Muscle layer of duodenum (tissue), 2 donors: Measurements from ENCODE around the gene ZNF521.

Experiments
- H3K27ac ChIP-seq: one replicate; pipeline ENCODE4 v1.7.0; 2013; ENCODE audit warnings: mild to moderate bottlenecking, low read length
- H3K27me3 ChIP-seq: one replicate; pipeline ENCODE4 v1.7.0; 2013; ENCODE audit warnings: low read depth, mild to moderate bottlenecking, control low read depth, low read length
- H3K36me3 ChIP-seq, 2 donors: one replicate each; pipeline ENCODE4 v1.7.0; 2013; ENCODE audit warnings: low read length in 2 of 2, control low read depth in 1 of 2, mild to moderate bottlenecking in 1 of 2; ENCODE audit not compliant: insufficient read depth in 2 of 2, control insufficient read depth in 1 of 2
- H3K4me1 ChIP-seq, 2 donors: one replicate each; pipeline ENCODE4 v1.7.0; 2013; ENCODE audit warnings: low read length in 2 of 2, mild to moderate bottlenecking in 2 of 2, control low read depth in 1 of 2, moderate library complexity in 1 of 2; ENCODE audit not compliant: insufficient read depth in 2 of 2, control insufficient read depth in 1 of 2
- H3K4me3 ChIP-seq, 2 donors: one replicate each; pipeline ENCODE4 v1.7.0; 2013; ENCODE audit warnings: low read length in 2 of 2, low read depth in 1 of 2, mild to moderate bottlenecking in 1 of 2
- H3K9me3 ChIP-seq, 2 donors: one replicate each; pipeline ENCODE4 v1.7.0; 2013; ENCODE audit warnings: low read length in 2 of 2, control low read depth in 1 of 2, mild to moderate bottlenecking in 1 of 2; ENCODE audit not compliant: control insufficient read depth in 1 of 2
- donor health status: healthy.

Gene ZNF521

DNA sequence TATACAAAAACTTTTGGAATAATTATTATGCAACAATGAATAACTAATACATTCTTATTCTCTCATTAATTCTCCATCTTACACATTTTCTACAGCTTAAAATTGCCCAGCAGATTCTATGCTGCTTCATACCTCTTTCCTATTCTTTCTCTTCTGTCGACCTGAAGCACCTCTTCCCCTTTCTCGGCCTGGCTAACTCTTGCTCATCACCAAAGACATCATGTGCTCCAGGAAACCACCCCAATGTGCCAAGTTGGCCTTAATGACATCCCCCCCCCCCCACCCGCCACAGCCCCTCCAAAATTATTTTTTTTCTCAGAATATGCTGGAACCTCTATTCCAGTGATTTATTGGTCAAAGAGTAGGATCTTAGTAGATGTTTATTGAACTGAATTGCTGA lies 43.6 kb downstream of the ZNF521 start:
- Histone ChIP-seq H3K4me3 (no peak overlapping the region), H3K9me3 (no peaks in the 10 kb centered on the region), H3K27me3 (no peaks in the 10 kb centered on the region), H3K27ac (no peak overlapping the region), H3K4me1 (peaks cover 0 to 6% of the 10 kb centered on the region in 2 donors), H3K36me3 (no peaks in the 10 kb centered on the region)

DNA sequence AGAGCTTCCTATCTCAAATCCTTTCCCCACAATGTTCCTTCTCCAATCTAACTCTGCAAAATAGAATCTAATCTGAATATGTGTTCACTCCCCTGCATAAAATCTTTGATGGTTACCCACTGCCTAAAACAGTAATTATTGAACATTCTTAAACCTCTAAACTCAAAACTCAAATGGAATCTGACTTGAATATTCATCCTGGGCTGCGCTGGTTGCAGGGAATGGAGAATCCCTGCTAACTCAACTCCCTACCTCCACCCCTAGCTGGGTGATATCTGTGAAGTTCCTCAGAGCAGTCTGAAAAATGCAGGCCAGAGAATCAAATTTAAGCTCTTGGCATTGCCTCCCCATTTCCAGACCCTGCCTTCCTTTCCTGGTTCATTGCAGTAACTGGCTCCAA lies 44.8 kb downstream of the ZNF521 start:
- H3K4me3 ChIP-seq: no peak overlapping the region
- no peaks in the 10 kb centered on the region for H3K27me3 ChIP-seq
- H3K4me1 ChIP-seq: peaks cover 0 to 6% of the 10 kb centered on the region in 2 donors
- no peaks in the 10 kb centered on the region for H3K9me3 ChIP-seq
- H3K27ac ChIP-seq: no peak overlapping the region
- no peaks in the 10 kb centered on the region for H3K36me3 ChIP-seq

GRCh38 chr18:25306671-25307070 lies 45.3 kb downstream of the ZNF521 start:
- H3K4me3 ChIP-seq: no peak overlapping the region
- H3K36me3 ChIP-seq: no peaks in the 10 kb centered on the region
- H3K4me1 ChIP-seq: peaks cover 0 to 6% of the 10 kb centered on the region in 2 donors
- no peaks in the 10 kb centered on the region for H3K27me3 ChIP-seq
- no peaks in the 10 kb centered on the region for H3K9me3 ChIP-seq
- H3K27ac ChIP-seq: no peak overlapping the region

DNA sequence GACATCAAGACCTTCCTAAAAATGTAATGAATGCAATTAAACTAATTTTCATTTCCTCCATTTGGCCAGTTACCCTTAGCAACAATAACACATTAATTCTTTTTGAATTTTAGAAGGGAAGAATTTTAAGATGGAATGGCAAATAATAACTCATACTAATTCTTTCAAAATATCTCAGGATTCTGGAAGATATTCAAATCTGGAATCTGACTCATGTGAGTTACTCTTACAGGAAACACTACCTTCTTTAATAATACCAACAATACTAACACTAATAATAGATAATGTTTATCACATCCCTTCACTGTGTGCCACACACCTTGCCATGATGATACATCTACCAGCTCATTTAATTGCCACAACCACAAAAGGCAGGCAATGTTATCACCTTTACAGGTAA lies 46.4 kb downstream of the ZNF521 start:
- Histone ChIP-seq H3K36me3 (no peaks in the 10 kb centered on the region), H3K9me3 (no peaks in the 10 kb centered on the region), H3K4me3 (no peak overlapping the region)

DNA sequence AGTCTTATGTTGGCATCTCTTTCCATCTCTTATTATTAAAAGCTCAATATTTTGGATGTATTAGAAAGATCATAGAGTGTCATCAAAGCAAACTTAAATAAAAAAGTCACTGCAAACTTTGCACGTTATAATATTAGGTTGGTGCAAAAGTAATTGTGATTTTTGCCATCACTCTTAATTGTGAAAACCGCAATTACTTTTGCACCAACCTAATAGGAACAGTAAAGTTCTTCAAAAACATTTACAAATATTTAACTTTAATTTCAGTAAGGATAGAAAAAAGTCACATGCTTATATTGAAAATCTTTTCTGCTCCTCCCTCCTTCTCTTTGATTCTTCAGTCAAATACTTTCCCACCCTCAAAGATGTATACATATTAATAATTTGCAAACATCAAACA lies 51.5 kb downstream of the ZNF521 start:
- no peak overlapping the region for H3K4me3 ChIP-seq
- H3K27me3 ChIP-seq: no peaks in the 10 kb centered on the region
- no peak overlapping the region for H3K27ac ChIP-seq
- H3K9me3 ChIP-seq: no peaks in the 10 kb centered on the region
- peaks cover 0 to 6% of the 10 kb centered on the region in 2 donors for H3K4me1 ChIP-seq
- no peaks in the 10 kb centered on the region for H3K36me3 ChIP-seq

More for the DNA sequence above, 46.4 kb downstream of the ZNF521 start:
- Histone ChIP-seq H3K27me3 (no peaks in the 10 kb centered on the region), H3K4me1 (peaks cover 0 to 3% of the 10 kb centered on the region in 2 donors), H3K27ac (no peak overlapping the region)

- Histone ChIP-seq H3K27me3 (no peaks in the 10 kb centered on the region), H3K4me1 (peaks cover 0 to 6% of the 10 kb centered on the region in 2 donors), H3K9me3 (no peaks in the 10 kb centered on the region), H3K4me3 (no peak overlapping the region), H3K36me3 (no peaks in the 10 kb centered on the region), H3K27ac (peak overlapping the region; percentile 13)
Measured at GRCh38 chr18:25299426-25300300, 52.3 kb downstream of the ZNF521 start.

DNA sequence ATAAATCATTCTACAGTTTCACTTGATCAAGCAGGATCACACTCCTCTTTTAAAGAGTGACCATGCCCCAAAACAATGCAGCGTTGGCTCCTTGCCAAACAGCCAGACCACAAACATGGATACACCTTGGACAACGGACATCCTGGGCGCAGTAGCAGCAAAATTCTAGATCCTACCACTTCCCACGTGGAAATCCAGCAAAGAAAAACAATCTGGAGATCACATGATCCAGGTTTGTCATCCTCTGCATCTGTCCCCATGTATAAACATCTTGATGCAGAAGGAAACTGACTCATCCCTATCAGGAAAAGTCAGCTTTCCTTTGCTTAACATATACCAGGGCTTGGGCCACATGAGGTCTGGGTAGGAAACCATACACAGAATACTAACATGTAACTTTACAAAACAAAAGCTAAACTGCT lies 53.1 kb downstream of the ZNF521 start:
- H3K36me3 ChIP-seq: no peaks in the 10 kb centered on the region
- no peaks in the 10 kb centered on the region for H3K9me3 ChIP-seq
- H3K27me3 ChIP-seq: no peaks in the 10 kb centered on the region
- H3K4me1 ChIP-seq: peaks cover 0 to 6% of the 10 kb centered on the region in 2 donors
- H3K4me3 ChIP-seq: no peak overlapping the region
- peak overlapping the region; percentile 13 for H3K27ac ChIP-seq

DNA sequence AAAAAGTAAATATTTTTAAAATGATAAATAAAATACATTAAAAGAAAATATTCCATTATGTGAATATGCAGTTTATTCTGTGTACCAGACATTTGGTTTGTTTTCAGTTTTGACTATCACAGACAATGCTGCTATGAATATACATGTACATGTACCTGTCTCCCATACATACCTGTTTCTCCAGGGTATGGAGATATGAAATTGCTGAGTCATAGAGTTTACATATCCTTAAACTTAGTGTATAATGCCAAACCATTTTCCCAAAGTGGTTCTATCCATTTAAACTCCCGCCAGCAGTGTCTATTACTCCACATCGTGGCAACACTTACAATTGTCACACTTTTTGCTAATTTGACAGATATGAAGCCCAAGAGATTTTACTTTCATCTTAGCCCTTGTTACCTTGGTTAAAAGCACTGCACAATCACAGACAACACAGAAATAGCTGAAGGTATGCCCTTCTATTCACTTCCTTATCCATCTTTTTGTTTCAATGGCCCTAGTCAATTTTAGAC lies 56.3 kb downstream of the ZNF521 start:
- Histone ChIP-seq H3K4me3 (no peak overlapping the region), H3K27me3 (no peaks in the 10 kb centered on the region), H3K27ac (no peak overlapping the region), H3K4me1 (peaks cover 0 to 6% of the 10 kb centered on the region in 2 donors), H3K36me3 (no peaks in the 10 kb centered on the region), H3K9me3 (no peaks in the 10 kb centered on the region)

DNA sequence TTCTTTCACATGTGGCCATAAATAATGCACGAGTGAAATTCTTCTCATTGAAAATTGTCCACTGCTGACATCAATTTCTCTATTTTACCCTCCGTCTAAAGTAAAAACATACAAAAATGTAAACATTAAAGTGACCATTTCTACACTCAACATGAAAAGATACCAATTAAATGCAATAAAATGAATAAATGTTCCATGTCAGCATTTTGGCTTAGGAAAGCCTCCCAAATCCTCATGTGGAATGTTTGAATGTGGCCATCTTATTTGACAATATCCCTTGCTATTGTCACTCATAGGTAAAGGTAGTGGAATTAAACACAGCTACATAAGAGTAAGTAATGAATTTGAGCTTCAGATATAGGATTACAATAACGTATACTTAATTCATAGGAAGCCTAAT lies 60.8 kb downstream of the ZNF521 start:
- peaks cover 0 to 8% of the 10 kb centered on the region in 2 donors for H3K4me1 ChIP-seq
- no peak overlapping the region for H3K4me3 ChIP-seq
- H3K9me3 ChIP-seq: no peaks in the 10 kb centered on the region
- H3K27ac ChIP-seq: no peak overlapping the region
- no peaks in the 10 kb centered on the region for H3K36me3 ChIP-seq
- no peaks in the 10 kb centered on the region for H3K27me3 ChIP-seq

DNA sequence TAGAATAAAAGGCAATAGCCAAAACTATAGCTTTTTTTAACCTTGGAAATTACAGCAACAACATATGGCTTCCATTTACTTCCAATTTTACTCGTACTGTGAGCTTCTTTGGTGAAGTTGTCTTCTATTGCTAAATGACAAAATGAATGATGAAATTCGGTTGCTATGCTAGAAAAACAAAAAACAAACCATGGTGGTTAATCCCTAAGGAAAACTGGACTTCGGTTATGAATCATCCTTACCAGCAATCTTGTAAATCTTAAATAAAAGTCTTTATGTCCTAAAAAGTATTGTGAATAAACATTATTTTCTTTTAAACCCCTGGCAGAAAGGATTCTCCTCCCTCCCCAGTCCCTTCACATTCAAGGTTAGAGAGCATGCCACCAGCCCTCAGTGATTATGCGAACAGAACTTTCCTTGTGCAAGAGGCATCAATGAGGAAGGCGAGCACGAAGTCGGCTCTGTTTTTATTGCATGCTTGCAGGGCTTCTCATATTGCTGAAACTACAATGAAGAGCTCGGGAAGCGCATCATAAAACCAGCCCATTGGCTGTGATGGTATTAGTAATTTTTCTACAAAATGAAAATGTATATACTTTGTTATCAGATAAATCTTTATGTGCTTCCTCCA lies 62.9 kb downstream of the ZNF521 start:
- H3K36me3 ChIP-seq: no peaks in the 10 kb centered on the region
- H3K4me3 ChIP-seq: no peak overlapping the region
- no peaks in the 10 kb centered on the region for H3K27me3 ChIP-seq
- no peaks in the 10 kb centered on the region for H3K9me3 ChIP-seq
- H3K4me1 ChIP-seq: peaks cover 0 to 16% of the 10 kb centered on the region in 2 donors
- no peak overlapping the region for H3K27ac ChIP-seq

- Histone ChIP-seq H3K27me3 (no peaks in the 10 kb centered on the region), H3K9me3 (no peaks in the 10 kb centered on the region), H3K4me1 (peaks cover 0 to 16% of the 10 kb centered on the region in 2 donors), H3K36me3 (no peaks in the 10 kb centered on the region), H3K4me3 (no peak overlapping the region), H3K27ac (peak overlapping the region; percentile 24)
Measured at GRCh38 chr18:25288340-25288938, 63.5 kb downstream of the ZNF521 start.
